ENCODE results near the gene HELZ. TPM values are rescaled to one million over a fixed set of nuclear protein-coding genes. Genes with fewer than 3 reads are reported as not detected.

HELZ gene
- total RNA-seq, 1 experiment from 2014 or later, result 49.8 TPM

DNA sequence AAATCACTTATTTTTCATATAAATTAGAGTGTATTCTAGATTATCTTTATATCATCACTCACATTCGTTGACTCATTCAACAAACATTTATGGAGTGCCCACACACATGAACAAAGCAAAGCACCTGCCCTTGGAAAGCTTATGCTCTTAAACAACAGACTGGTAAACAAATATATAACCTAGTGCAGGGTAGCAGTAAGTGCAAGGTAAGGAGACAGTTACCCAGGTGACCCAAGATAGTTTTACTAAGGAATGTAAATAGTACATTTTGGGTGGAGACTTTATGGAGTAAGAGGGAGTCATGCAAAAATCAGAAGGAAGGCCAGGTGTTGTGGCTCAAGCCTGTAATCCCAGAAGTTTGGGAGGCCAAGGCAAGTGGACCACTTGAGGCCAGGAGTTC lies 40.4 kb upstream of the HELZ start:
- Histone ChIP-seq H3T11ph (ENCODE audit: low read length) (no peak overlapping the region), H2AK5ac (ENCODE audit: insufficient read length, low read length) (no peak overlapping the region), H3K23ac (ENCODE audit: insufficient read length, low read depth, low read length) (no peak overlapping the region), H3K9ac (ENCODE audit: extremely low read depth, insufficient read length, low read length) (no peak overlapping the region), H3K18ac (ENCODE audit: insufficient read length, low read depth, low read length) (no peak overlapping the region), H2BK12ac (ENCODE audit: insufficient read length, low read depth, low read length) (no peak overlapping the region), H3K9me3 (ENCODE audit: control insufficient read depth, low read depth, low read length) (no peaks in the 10 kb centered on the region), H4K8ac (replicated peaks; ENCODE audit: insufficient read length, low read depth, low read length) (no peak overlapping the region), H3K4ac (ENCODE audit: low read depth, low read length) (no peak overlapping the region), H3K23me2 (ENCODE audit: insufficient read length, low read depth, low read length, poor library complexity, severe bottlenecking) (no peaks in the 10 kb centered on the region), H3K79me2 (ENCODE audit: insufficient read depth, low read length) (no peaks in the 10 kb centered on the region), H2AFZ (ENCODE audit: low read length) (no peak overlapping the region), H2BK120ac (ENCODE audit: low read depth, low read length, poor library complexity, severe bottlenecking) (no peak overlapping the region), H4K91ac (ENCODE audit: insufficient read length, low read depth, low read length) (no peak overlapping the region), H3K4me1 (ENCODE audit: insufficient read depth, low read length) (peaks cover under 1% of the 10 kb centered on the region; the same call in 1 of the 2 replicates), H3K27me3 (ENCODE audit: insufficient read depth, low read length) (no peaks in the 10 kb centered on the region), H3K14ac (ENCODE audit: insufficient read depth, low read length) (no peak overlapping the region), H2BK20ac (ENCODE audit: low read depth, low read length, poor library complexity, severe bottlenecking) (no peak overlapping the region), H3K4me2 (ENCODE audit: insufficient read depth, insufficient read length, low read length) (no peak overlapping the region), H4K5ac (ENCODE audit: insufficient read length, low read depth, low read length) (no peak overlapping the region), H2BK15ac (ENCODE audit: low read depth, low read length) (no peak overlapping the region), H2BK5ac (ENCODE audit: insufficient read length, low read length) (no peak overlapping the region), H4K20me1 (ENCODE audit: control insufficient read depth, insufficient read depth, insufficient read length) (no peaks in the 10 kb centered on the region), H3K56ac (ENCODE audit: insufficient read length, low read depth, low read length) (no peak overlapping the region), H3K79me1 (ENCODE audit: insufficient read depth, low read depth, low read length, poor library complexity, severe bottlenecking) (no peaks in the 10 kb centered on the region), H3K27ac (ENCODE audit: insufficient read length, low read depth, low read length) (no peak overlapping the region)
- TF ChIP-seq, protein P1, sequence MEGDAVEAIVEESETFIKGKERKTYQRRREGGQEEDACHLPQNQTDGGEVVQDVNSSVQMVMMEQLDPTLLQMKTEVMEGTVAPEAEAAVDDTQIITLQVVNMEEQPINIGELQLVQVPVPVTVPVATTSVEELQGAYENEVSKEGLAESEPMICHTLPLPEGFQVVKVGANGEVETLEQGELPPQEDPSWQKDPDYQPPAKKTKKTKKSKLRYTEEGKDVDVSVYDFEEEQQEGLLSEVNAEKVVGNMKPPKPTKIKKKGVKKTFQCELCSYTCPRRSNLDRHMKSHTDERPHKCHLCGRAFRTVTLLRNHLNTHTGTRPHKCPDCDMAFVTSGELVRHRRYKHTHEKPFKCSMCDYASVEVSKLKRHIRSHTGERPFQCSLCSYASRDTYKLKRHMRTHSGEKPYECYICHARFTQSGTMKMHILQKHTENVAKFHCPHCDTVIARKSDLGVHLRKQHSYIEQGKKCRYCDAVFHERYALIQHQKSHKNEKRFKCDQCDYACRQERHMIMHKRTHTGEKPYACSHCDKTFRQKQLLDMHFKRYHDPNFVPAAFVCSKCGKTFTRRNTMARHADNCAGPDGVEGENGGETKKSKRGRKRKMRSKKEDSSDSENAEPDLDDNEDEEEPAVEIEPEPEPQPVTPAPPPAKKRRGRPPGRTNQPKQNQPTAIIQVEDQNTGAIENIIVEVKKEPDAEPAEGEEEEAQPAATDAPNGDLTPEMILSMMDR (conservative IDR thresholded peaks at IDR 0.05), result no peak
- peaks cover 20 to 24% of the 10 kb centered on the region in 2 experiments for H3K4me1 Mint-ChIP-seq
- WGBS (ENCODE audit: extremely low coverage, insufficient read length, low lambda C conversion rate), result no CpG with 5 or more reads among the region's 1 CpG
- no peaks in the 10 kb centered on the region for H3K36me3 Mint-ChIP-seq (ENCODE audit: insufficient read depth in 1 of 3, low read depth in 3 of 3)
- H3K27ac Mint-ChIP-seq, result 0 out of 7 replicates have a peak overlapping the region, but pooled peaks of 1 of the 3 experiments have one; percentile 84
- no peak for DNase-seq
- no peaks in the 10 kb centered on the region for H3K9me3 Mint-ChIP-seq
- H3K27me3 Mint-ChIP-seq (ENCODE audit: low read depth), result no peaks in the 10 kb centered on the region
- no peak overlapping the region for H3K4me3 Mint-ChIP-seq

All from H9 (cell line).